Lung (tissue), 12 donors: Measurements from ENCODE around the gene PRKN. TPM values are rescaled to one million over a fixed set of nuclear protein-coding genes. Genes with fewer than 3 reads are reported as not detected.
"Not testable (repeated sequence)": the region's sequence is repeated elsewhere in the genome, so short reads cannot be mapped to it uniquely, and the experiment has no call there.

Source experiments
- ATAC-seq: fragments of 200-7000 bp; cut with Tn5 transposase; one replicate; pipeline ENCODE4 v1.9.1; 2020; ENCODE audit warnings: moderate number of reproducible peaks; ENCODE audit not compliant: insufficient read depth, low FRiP score
- DNase-seq, 3 donors: peaks; one replicate each; pipeline ENCODE4 v3.0.0-alpha.2; 2013 to 2017
- H3K27ac ChIP-seq, 2 donors: one replicate each; pipeline ENCODE4 v1.5.1; 2013; ENCODE audit warnings: mild to moderate bottlenecking in 2 of 2, moderate library complexity in 2 of 2, control low read depth in 1 of 2, inconsistent platforms in 1 of 2, low read depth in 1 of 2, low read length in 1 of 2
- H3K27me3 ChIP-seq, 3 donors: one replicate each; pipeline ENCODE4 v1.5.1; 2013; ENCODE audit warnings: low read length in 2 of 3; ENCODE audit not compliant: control insufficient read depth in 3 of 3, insufficient read depth in 3 of 3
- H3K36me3 ChIP-seq, 4 donors: one replicate each; pipeline ENCODE4 v1.5.1; 2013; ENCODE audit warnings: low read length in 4 of 4, mild to moderate bottlenecking in 1 of 4, moderate library complexity in 1 of 4; ENCODE audit not compliant: control insufficient read depth in 4 of 4, insufficient read depth in 4 of 4
- H3K4me1 ChIP-seq, 5 donors: one replicate each; pipeline ENCODE4 v1.5.1; 2013; ENCODE audit warnings: low read length in 5 of 5, mild to moderate bottlenecking in 2 of 5, moderate library complexity in 1 of 5; ENCODE audit not compliant: control insufficient read depth in 5 of 5, insufficient read depth in 5 of 5
- H3K4me3 ChIP-seq: one replicate; pipeline ENCODE4 v1.5.1; 2013; ENCODE audit warnings: mild to moderate bottlenecking, control low read depth, moderate library complexity
- H3K9ac ChIP-seq, 2 donors: one replicate each; pipeline ENCODE4 v1.5.1; 2013; ENCODE audit warnings: low read length in 2 of 2, control low read depth in 1 of 2; ENCODE audit not compliant: insufficient read depth in 1 of 2
- H3K9me3 ChIP-seq, 4 donors: one replicate each; pipeline ENCODE4 v1.5.1; 2013; ENCODE audit warnings: low read length in 3 of 4, mild to moderate bottlenecking in 1 of 4, moderate library complexity in 1 of 4; ENCODE audit not compliant: control insufficient read depth in 4 of 4, insufficient read depth in 3 of 4
- WGBS, 2 donors: extraction: QIAGEN DNeasy Blood & Tissue Kit; methylation state at CpG; one replicate each; pipeline ENCODE4 v1.1.7; 2013; 5-methylcytosine and 5-hydroxymethylcytosine counted together
- polyA plus RNA-seq, 2 donors: library from polyadenylated mRNA; stranded (reverse); fragments of 200-250 nt; gene quantifications; one replicate each; pipeline ENCODE4 v1.2.1, GENCODE V29; 2013
- total RNA-seq, 2 donors: library from RNA; depleted of rRNA in 1 of 2; stranded (reverse); fragments of >200 nt in 1 of 2; gene quantifications; one replicate each; pipeline ENCODE4 v1.2.1, GENCODE V29; 2014 to 2021
- TF ChIP-seq, protein P1 (sequence below): IDR thresholded peaks from 2 replicates; pipeline ENCODE4 v1.5.1; 2012; ENCODE audit warnings: mild to moderate bottlenecking; ENCODE audit errors: control extremely low read depth, extremely low read depth
- donor health status: control.
- donor health status: control.
- donor health status: Bipolar disorder and iron deficiency.
- donor health status: healthy.
- donor health status: DM: yes; HTN: yes; CAD: no.

The PRKN gene
- total and polyA plus RNA-seq, 4 donors, result 0.27 to 11.2 (median 3.1) TPM

DNA sequence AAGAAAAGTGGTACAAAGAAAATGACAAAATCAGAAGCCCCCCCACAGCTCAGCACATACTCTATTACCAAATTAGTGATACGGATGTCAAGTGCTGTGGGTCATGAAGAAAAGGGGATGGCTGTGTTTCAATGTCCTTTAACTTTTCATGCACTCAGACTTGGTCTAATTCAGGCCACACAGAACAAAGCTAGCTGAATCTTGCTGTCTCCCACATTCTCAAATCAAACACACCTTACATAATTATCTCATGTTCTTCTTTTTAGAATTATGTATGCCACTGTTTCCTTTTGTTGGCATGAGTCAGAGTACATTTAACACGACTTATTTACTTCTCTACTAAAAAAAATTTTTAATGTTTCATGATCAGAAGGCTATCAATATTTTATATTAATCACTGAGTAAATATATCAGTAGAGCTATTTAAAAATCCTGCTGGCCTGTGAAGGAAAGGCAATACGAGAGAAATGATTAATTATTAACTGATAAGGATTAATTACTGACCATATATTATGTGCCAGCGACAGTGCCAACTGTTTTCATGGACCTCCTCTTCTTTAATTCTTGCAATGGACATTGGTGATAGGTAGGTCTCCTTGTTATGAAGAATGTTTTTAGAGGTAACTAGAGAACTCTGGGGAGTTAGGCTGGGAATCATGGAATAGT is 857.2 kb downstream of the PRKN start:
- ATAC-seq (no peak), DNase-seq (no peak)
- H3K4me3 ChIP-seq, result no peak overlapping the region
- TF ChIP-seq, protein P1, sequence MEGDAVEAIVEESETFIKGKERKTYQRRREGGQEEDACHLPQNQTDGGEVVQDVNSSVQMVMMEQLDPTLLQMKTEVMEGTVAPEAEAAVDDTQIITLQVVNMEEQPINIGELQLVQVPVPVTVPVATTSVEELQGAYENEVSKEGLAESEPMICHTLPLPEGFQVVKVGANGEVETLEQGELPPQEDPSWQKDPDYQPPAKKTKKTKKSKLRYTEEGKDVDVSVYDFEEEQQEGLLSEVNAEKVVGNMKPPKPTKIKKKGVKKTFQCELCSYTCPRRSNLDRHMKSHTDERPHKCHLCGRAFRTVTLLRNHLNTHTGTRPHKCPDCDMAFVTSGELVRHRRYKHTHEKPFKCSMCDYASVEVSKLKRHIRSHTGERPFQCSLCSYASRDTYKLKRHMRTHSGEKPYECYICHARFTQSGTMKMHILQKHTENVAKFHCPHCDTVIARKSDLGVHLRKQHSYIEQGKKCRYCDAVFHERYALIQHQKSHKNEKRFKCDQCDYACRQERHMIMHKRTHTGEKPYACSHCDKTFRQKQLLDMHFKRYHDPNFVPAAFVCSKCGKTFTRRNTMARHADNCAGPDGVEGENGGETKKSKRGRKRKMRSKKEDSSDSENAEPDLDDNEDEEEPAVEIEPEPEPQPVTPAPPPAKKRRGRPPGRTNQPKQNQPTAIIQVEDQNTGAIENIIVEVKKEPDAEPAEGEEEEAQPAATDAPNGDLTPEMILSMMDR, result no peak
- H3K36me3 ChIP-seq, result no peaks in the 10 kb centered on the region
- H3K27ac ChIP-seq, result no peak overlapping the region
- no peaks in the 10 kb centered on the region for H3K27me3 ChIP-seq
- H3K4me1 ChIP-seq, result no peaks in the 10 kb centered on the region
- H3K9me3 ChIP-seq, result no peaks in the 10 kb centered on the region
- WGBS, 2 donors, result 71 to 78% methylated on average over 4 of the region's 4 CpGs
- no peak overlapping the region for H3K9ac ChIP-seq

DNA sequence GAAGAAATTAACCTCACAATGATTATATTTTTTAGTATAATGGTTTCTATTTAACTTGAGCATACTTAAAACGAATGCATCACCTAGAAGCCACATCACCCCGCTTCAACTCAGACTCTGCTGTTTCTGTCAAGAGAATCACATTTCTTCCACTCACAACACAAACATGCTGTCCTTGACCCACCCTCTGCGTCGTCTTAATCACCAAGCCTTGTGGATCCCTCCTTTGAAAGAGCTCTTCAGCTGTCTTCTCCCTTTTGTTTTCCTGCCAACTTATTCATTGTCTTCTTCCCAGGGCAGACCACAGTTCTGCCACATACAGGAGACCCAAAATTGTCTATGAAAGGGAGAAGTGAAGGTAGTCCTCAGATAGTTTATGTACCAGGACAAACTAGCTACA is 858.1 kb downstream of the PRKN start:
- no peaks in the 10 kb centered on the region for H3K36me3 ChIP-seq

DNA sequence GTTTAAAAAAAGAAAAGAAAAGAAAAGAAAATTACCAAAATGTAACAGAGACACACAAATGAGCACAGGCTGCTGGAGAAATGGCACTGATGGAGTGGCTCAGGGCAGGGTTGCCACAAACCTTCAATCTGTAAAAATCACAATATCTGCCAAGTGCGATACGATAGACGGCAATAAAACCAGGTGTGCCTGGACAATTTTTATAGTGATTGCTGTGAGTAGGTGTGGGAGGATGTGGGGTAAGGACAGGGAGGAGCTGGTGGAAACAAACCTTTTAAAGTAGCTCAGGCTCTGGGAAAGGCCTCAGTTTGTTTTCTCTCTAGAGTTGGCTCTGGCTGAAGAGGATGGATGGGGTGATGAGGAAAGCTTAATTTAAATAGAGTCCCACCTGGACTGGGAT is 861.0 kb downstream of the PRKN start:
- 81 to 99% methylated on average over 3 of the region's 3 CpGs for WGBS, 2 donors
- H3K9ac ChIP-seq, result no peak overlapping the region
- no peak overlapping the region for H3K4me3 ChIP-seq
- no peak for ATAC-seq
- H3K27ac ChIP-seq, result no peak overlapping the region
- H3K4me1 ChIP-seq, result no peaks in the 10 kb centered on the region
- no peaks in the 10 kb centered on the region for H3K36me3 ChIP-seq
- no peaks in the 10 kb centered on the region for H3K27me3 ChIP-seq
- TF ChIP-seq, protein P1, result no peak
- no peak for DNase-seq
- H3K9me3 ChIP-seq, result no peaks in the 10 kb centered on the region

More for the DNA sequence above, 858.1 kb downstream of the PRKN start:
- no peaks in the 10 kb centered on the region for H3K4me1 ChIP-seq
- no peak overlapping the region for H3K27ac ChIP-seq
- TF ChIP-seq, protein P1, result no peak
- no peaks in the 10 kb centered on the region for H3K27me3 ChIP-seq
- no peaks in the 10 kb centered on the region for H3K9me3 ChIP-seq
- H3K4me3 ChIP-seq, result no peak overlapping the region
- H3K9ac ChIP-seq, result no peak overlapping the region
- DNase-seq (no peak), ATAC-seq (no peak)
- WGBS, 2 donors, result 91 to 92% methylated on average over 4 of the region's 4 CpGs

DNA sequence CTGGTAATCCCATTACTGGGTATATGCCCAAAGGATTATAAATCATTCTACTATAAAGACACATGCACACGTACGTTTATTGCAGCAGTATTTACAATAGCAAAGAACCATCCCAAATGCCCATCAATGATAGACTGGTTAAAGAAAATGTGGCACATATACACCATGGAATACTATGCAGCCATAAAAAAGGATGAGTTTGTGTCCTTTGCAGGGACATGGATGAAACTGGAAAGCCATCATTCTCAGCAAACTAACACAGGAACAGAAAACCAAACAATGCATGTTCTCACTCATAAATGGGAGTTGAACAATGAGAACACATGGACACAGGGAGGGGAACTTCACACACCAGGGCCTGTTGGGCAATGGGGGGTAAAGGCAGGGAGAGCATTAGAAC is 866.5 kb downstream of the PRKN start:
- not testable (repeated sequence) for H3K36me3 ChIP-seq, DNase-seq, H3K27me3 ChIP-seq, H3K9ac ChIP-seq, H3K9me3 ChIP-seq, H3K27ac ChIP-seq, H3K4me1 ChIP-seq, H3K4me3 ChIP-seq, ATAC-seq
- WGBS, 2 donors, result 92 to 93% methylated on average over 2 of the region's 2 CpGs
